Measurements from ENCODE around the gene DUSP10. TPM values are rescaled to one million over a fixed set of nuclear protein-coding genes. Genes with fewer than 3 reads are reported as not detected.

DUSP10 gene
- total RNA-seq, 1 experiment from 2014 or later: 37.5 TPM

- DNase-seq (ENCODE audit: low read depth): no peak
- in situ Hi-C loops (cut with HindIII; ENCODE audit: low pct_unique_long_range_greater_than_20kb, low sequenced_read_pairs): no loop called here
Measured at GRCh38 chr1:221772117-221772516, 30.2 kb upstream of the DUSP10 start.

GRCh38 chr1:221768444-221769066 lies 26.7 kb upstream of the DUSP10 start:
- in situ Hi-C loops (cut with HindIII; ENCODE audit: low pct_unique_long_range_greater_than_20kb, low sequenced_read_pairs): no loop called here
- no peak for DNase-seq (ENCODE audit: low read depth)

- in situ Hi-C loops (cut with HindIII; ENCODE audit: low pct_unique_long_range_greater_than_20kb, low sequenced_read_pairs): no loop called here
Measured at GRCh38 chr1:221766210-221766609, 24.3 kb upstream of the DUSP10 start.

GRCh38 chr1:221765527-221765926 lies 23.6 kb upstream of the DUSP10 start:
- in situ Hi-C loops (cut with HindIII; ENCODE audit: low pct_unique_long_range_greater_than_20kb, low sequenced_read_pairs): no loop called here
- DNase-seq (ENCODE audit: low read depth): no peak

More at GRCh38 chr1:221766210-221766609, 24.3 kb upstream of the DUSP10 start:
- no peak for DNase-seq (ENCODE audit: low read depth)

- no peak for DNase-seq (ENCODE audit: low read depth)
- in situ Hi-C loops (cut with HindIII; ENCODE audit: low pct_unique_long_range_greater_than_20kb, low sequenced_read_pairs): no loop called here
Measured at GRCh38 chr1:221762121-221762520, 20.2 kb upstream of the DUSP10 start.

GRCh38 chr1:221761354-221762002 lies 19.6 kb upstream of the DUSP10 start:
- no peak for DNase-seq (ENCODE audit: low read depth)
- in situ Hi-C loops (cut with HindIII; ENCODE audit: low pct_unique_long_range_greater_than_20kb, low sequenced_read_pairs): no loop called here

GRCh38 chr1:221760911-221761310 lies 19.0 kb upstream of the DUSP10 start:
- no peak for DNase-seq (ENCODE audit: low read depth)
- in situ Hi-C loops (cut with HindIII; ENCODE audit: low pct_unique_long_range_greater_than_20kb, low sequenced_read_pairs): no loop called here

- peak; percentile 18 for DNase-seq (ENCODE audit: low read depth)
- in situ Hi-C loops (cut with HindIII; ENCODE audit: low pct_unique_long_range_greater_than_20kb, low sequenced_read_pairs): no loop called here
Measured at GRCh38 chr1:221759436-221759835, 17.5 kb upstream of the DUSP10 start.

- in situ Hi-C loops (cut with HindIII; ENCODE audit: low pct_unique_long_range_greater_than_20kb, low sequenced_read_pairs): no loop called here
- no peak for DNase-seq (ENCODE audit: low read depth)
Measured at GRCh38 chr1:221758455-221758854, 16.6 kb upstream of the DUSP10 start.

GRCh38 chr1:221756830-221757551 lies 15.1 kb upstream of the DUSP10 start:
- in situ Hi-C loops (cut with HindIII; ENCODE audit: low pct_unique_long_range_greater_than_20kb, low sequenced_read_pairs): no loop called here
- DNase-seq (ENCODE audit: low read depth): no peak

GRCh38 chr1:221753828-221754188 lies 11.9 kb upstream of the DUSP10 start:
- in situ Hi-C loops (cut with HindIII; ENCODE audit: low pct_unique_long_range_greater_than_20kb, low sequenced_read_pairs): no loop called here
- DNase-seq (ENCODE audit: low read depth): no peak

GRCh38 chr1:221751226-221751887 lies 9.5 kb upstream of the DUSP10 start:
- in situ Hi-C loops (cut with HindIII; ENCODE audit: low pct_unique_long_range_greater_than_20kb, low sequenced_read_pairs): no loop called here
- DNase-seq (ENCODE audit: low read depth): no peak

- in situ Hi-C loops (cut with HindIII; ENCODE audit: low pct_unique_long_range_greater_than_20kb, low sequenced_read_pairs): no loop called here
- no peak for DNase-seq (ENCODE audit: low read depth)
Measured at GRCh38 chr1:221748981-221749380, 7.1 kb upstream of the DUSP10 start.

GRCh38 chr1:221747839-221748238 lies 6.0 kb upstream of the DUSP10 start:
- in situ Hi-C loops (cut with HindIII; ENCODE audit: low pct_unique_long_range_greater_than_20kb, low sequenced_read_pairs): no loop called here
- DNase-seq (ENCODE audit: low read depth): no peak

- peak; percentile 65 for DNase-seq (ENCODE audit: low read depth)
- in situ Hi-C loops (cut with HindIII; ENCODE audit: low pct_unique_long_range_greater_than_20kb, low sequenced_read_pairs): no loop called here
Measured at GRCh38 chr1:221743416-221744208, 1.7 kb upstream of the DUSP10 start.

GRCh38 chr1:221742555-221743415 lies 896 bp upstream of the DUSP10 start:
- in situ Hi-C loops (cut with HindIII; ENCODE audit: low pct_unique_long_range_greater_than_20kb, low sequenced_read_pairs): no loop called here
- peak; percentile 85 for DNase-seq (ENCODE audit: low read depth)

GRCh38 chr1:221740993-221741702 lies 741 bp downstream of the DUSP10 start:
- peak; percentile 27 for DNase-seq (ENCODE audit: low read depth)
- in situ Hi-C loops (cut with HindIII; ENCODE audit: low pct_unique_long_range_greater_than_20kb, low sequenced_read_pairs): no loop called here

All from Caki2 (cell line).